ENCODE results near the gene HGS. TPM values are rescaled to one million over a fixed set of nuclear protein-coding genes. Genes with fewer than 3 reads are reported as not detected.

The HGS gene
- total and polyA plus RNA-seq, 2 of the 13 experiments (the other 11 are each of a cell fraction or from before 2014, with no cell fraction given) = 73.3 to 78.1 TPM

- TF ChIP-seq KDM1A (CRISPR knock-in tag; IDR thresholded peaks at IDR 0.05) = no peak
- 0 out of 2 replicates have a peak, but pooled peaks have one; percentile 37 for TF ChIP-seq ARNT2 (CRISPR knock-in tag; IDR thresholded peaks at IDR 0.05; ENCODE audit: low read depth)
- no peak for TF ChIP-seq ZBTB37 (CRISPR knock-in tag; IDR thresholded peaks at IDR 0.05)
- no peak for TF ChIP-seq PHF8 (CRISPR knock-in tag; IDR thresholded peaks at IDR 0.05)
- TF ChIP-seq CTCF (CRISPR knock-in tag; IDR thresholded peaks at IDR 0.05) = peak; percentile 64
- TF ChIP-seq HINFP (CRISPR knock-in tag; IDR thresholded peaks at IDR 0.05; ENCODE audit: low read depth) = no peak
- TF ChIP-seq TRIM22 (IDR thresholded peaks at IDR 0.05) = no peak
Observed at GRCh38 chr17:81667754-81668153, 16.1 kb upstream of the HGS start (continued).
